GM11168 (cell line): ENCODE measurements around the gene SLC4A8.

Source experiments
- in situ Hi-C: fragments of 300-500 bp; cut with MboI; formaldehyde crosslinking; loops from one replicate; pipeline ENCODE4 v1.12.0; 2022; ENCODE audit warnings: low sequenced_read_pairs; ENCODE audit not compliant: unreplicated experiment

Gene SLC4A8

GRCh38 chr12:51393676-51394545, 30.7 kb upstream of the SLC4A8 start:
- in situ Hi-C loops, result no loop called here

- in situ Hi-C loops, result no loop called here
Measured at GRCh38 chr12:51395283-51396230, 29.1 kb upstream of the SLC4A8 start.

DNA sequence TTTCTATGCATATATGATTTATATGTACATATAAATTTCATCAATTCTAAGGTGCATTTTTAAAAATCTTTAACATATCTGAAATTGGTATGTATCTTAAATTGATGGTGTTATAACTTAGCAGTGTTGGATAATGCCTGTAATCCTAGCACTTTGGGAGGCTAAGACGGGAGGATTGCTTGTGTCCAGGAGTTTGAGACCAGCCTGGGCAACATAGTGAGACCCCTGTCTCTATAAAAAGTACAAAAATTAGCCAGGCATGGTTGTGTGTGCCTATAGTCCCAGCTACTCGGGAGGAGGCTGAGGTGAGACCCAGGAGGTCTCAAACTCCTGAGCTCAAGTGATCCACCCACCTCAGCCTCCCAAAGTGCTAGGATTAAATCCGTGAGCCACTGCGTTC, 27.0 kb upstream of the SLC4A8 start:
- in situ Hi-C loops, result no loop called here

DNA sequence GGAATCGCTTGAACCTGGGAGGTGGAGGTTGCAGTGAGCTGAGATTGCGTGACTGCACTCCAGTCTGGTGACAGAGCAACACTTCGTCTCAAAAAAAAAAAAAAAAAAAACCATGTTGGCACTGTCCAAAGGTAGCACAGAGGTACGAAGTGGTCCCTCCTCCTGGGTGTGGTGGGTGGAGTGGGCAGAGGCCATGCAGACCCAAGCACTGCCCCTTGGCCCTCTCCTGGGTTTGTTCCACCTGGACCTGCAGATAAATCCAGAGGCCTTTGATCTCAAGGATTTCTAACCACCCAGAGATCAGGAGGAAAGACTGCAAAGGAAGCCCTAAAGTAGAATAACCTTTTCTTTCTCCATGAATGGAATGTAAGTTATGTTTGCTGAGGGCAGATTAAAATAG, 24.7 kb upstream of the SLC4A8 start:
- in situ Hi-C loops, result no loop called here

- in situ Hi-C loops, result no loop called here
Measured at GRCh38 chr12:51401020-51401419, 23.6 kb upstream of the SLC4A8 start.

- in situ Hi-C loops, result no loop called here
Measured at GRCh38 chr12:51401486-51401885, 23.1 kb upstream of the SLC4A8 start.

DNA sequence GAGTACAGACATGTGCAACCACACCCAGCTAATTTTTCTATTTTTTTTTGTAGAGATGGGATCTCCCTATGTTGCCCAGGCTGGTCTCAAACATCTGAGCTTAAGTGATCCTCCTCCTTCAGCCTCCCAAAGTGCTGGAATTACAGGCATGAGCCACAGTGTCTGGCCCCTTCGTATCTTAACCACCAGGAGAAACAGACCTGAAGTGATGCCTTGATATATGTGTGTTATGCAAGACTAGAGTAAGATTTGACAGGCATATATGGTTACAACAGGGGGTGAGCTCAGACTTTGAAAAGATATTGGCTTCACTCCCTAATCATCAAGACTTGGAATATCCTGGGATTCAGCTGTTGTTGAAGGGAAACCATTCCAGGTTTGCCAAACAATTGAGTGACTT, 22.7 kb upstream of the SLC4A8 start:
- in situ Hi-C loops, result no loop called here

- in situ Hi-C loops, result no loop called here
Measured at GRCh38 chr12:51403159-51403558, 21.5 kb upstream of the SLC4A8 start.

GRCh38 chr12:51403681-51404136, 20.9 kb upstream of the SLC4A8 start:
- in situ Hi-C loops, result no loop called here

DNA sequence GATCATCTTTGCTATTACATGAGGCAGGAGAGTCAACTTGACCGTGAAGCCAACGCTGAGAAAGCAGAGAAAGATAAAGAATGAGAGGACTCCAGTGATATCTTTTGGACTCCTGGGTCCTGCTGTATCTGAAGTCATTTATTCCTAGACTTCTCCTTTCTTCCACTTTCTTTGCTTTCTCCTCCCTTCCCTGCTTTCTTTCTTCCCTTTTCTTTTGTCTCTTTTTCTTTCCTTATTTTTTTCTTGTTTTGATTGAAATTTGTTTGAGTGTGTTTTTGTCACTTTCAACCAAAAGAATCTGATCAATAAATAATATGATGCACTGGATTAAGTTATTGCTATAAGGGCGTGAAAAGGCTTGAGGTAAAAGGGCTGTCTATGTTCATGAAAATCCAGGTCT, 20.0 kb upstream of the SLC4A8 start:
- in situ Hi-C loops, result no loop called here

DNA sequence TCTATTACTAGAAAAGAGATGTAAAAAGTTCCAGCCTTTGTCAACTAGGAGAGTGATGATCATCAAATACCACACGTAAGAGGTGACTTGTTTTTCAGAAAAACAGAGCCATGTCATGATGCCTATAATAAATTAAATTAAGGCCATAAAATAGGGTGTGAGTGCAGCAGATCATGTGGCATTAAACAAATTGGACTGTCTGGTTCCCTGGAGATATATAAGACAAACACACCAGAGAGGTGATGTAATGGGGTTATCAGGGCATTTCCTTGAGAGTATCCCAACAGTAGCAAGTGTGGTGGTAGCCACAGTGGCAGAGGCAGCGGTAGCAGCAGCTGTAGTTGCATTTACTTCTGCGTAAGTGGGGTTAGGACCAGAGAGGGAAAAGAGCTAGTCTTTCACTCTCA, 18.8 kb upstream of the SLC4A8 start:
- in situ Hi-C loops, result no loop called here

- in situ Hi-C loops, result no loop called here
Measured at GRCh38 chr12:51406290-51406689, 18.3 kb upstream of the SLC4A8 start.

GRCh38 chr12:51406859-51407258, 17.8 kb upstream of the SLC4A8 start:
- in situ Hi-C loops, result no loop called here

DNA sequence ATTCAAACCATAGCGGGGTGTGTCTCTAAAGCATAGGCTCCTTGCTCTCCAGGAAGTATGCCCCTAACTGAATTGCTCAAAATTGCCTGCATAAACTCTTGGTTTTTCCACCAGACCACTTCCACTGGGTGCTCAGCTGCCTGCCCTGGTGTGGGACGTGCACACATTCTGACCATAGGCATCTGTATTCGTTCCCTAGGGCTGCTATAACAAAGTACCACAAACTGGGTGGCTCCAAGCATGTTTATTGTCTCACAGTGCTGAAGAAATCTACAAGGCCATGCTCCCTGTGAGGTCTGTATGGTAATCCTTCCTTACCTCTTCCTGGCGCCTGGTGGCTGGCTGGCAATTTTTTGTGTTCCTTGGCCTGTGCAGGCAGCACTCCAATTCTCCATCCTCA, 17.0 kb upstream of the SLC4A8 start:
- in situ Hi-C loops, result no loop called here

DNA sequence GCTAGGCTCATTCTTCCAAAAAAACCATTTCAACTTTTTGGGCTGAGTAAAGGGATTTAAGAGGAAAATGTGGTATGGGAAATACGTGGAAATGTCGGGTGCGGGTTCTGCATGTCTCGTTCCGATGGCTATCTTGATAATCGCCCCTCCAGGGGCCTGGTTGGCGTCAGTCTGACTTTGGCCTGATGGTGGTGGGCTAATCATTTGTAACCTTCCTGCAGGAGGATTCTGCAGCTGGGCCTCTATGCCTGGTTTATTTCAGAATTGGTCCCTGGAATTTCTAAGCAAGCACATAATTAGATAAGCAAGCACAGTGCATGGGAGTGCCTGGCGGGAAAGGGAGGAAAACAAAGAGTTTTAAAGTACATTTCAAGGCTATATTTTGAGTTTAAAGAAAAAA, 14.8 kb upstream of the SLC4A8 start:
- in situ Hi-C loops, result no loop called here

DNA sequence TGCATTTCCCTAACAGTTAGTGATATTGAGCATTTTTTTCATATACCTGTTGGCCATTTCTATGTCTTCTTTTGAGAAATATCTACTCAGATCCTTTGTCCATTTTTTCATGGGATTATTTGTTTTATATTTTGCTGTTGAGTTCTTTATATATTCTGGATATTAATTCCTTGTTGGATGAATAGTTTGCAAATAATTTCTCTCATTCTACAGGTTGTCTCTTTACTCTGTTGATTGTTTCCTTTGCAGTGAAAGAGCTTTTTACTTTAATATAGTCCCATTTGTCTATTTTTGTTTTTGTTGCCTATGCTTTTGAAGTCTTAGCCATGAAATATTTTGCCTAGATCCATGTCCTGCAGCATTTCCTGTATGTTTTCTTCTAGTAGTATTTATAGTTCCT, 11.5 kb upstream of the SLC4A8 start:
- in situ Hi-C loops, result no loop called here

GRCh38 chr12:51413791-51414190, 10.8 kb upstream of the SLC4A8 start:
- in situ Hi-C loops, result no loop called here

DNA sequence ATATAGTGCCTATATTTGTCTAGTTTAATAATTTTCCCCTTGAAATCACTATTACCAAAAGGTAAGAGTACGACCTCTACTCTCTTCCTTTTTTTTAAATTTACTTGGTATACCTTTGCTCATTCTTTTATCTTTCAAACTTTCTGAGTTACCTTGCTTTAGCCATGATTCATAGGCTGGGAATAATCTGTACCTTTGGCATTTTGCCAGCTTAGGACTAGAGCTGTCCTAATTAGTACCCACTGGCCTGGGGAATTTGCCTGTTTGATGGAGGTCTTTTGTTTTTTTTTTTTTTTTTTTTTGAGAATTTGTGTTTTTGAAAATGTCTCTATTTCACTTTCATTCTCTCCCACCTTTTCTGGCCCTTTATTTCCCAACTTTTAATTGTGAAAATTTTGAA, 8.7 kb upstream of the SLC4A8 start:
- in situ Hi-C loops, result no loop called here

DNA sequence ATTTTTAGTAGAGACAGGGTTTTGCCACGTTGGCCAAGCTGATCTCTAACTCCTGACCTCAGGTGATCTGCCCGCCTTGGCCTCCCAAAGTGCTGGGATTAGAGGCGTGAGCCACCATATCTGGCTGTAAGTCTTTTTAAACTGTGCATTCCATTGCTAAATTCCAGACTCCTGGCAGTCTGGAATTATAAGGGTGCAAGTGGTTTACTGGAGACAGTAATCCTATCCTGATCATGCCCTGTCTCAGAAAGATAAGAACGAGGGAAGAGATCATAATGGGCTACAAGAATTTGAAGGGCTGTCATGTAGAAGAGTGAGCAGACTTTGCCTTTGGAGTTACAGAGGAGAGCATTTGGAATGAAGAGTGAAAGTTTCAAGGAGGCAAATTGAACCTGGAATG, 6.8 kb upstream of the SLC4A8 start:
- in situ Hi-C loops, result no loop called here

GRCh38 chr12:51419425-51420193, 5.0 kb upstream of the SLC4A8 start:
- in situ Hi-C loops, result loop anchor here (5.0 kb wide), 1 partner anchor 108 kb away; no protein-coding TSS in a partner anchor
